Retinal pigment epithelial cell (primary cell): ENCODE data around the gene DLGAP1.
"Not testable (repeated sequence)": the region's sequence is repeated elsewhere in the genome, so short reads cannot be mapped to it uniquely, and the experiment has no call there.

Source experiments
- DNase-seq: peaks from one replicate; pipeline ENCODE4 v3.0.0-alpha.2; 2010; ENCODE audit warnings: low read depth
- H3K4me3 ChIP-seq: 2 replicates; pipeline ENCODE4 v1.5.1; 2011; ENCODE audit warnings: mild to moderate bottlenecking, low read length, control low read depth, moderate library complexity
- CTCF ChIP-seq: conservative IDR thresholded peaks from 2 replicates; pipeline ENCODE4 v1.5.1; 2011; ENCODE audit warnings: low read depth, low read length, control low read depth, inconsistent platforms

Gene DLGAP1

GRCh38 chr18:4333043-4333442, 122.1 kb downstream of the DLGAP1 start:
- no peak for DNase-seq
- no peak overlapping the region for H3K4me3 ChIP-seq
- TF ChIP-seq CTCF: no peak

- no peak overlapping the region for H3K4me3 ChIP-seq
- DNase-seq: no peak
- TF ChIP-seq CTCF: no peak
Measured at GRCh38 chr18:4319738-4320677, 135.1 kb downstream of the DLGAP1 start.

GRCh38 chr18:4318311-4318710, 136.8 kb downstream of the DLGAP1 start:
- no peak for DNase-seq
- TF ChIP-seq CTCF: no peak
- H3K4me3 ChIP-seq: no peak overlapping the region

- DNase-seq, H3K4me3 ChIP-seq: not testable (repeated sequence)
Measured at GRCh38 chr18:4311945-4312344, 143.2 kb downstream of the DLGAP1 start.

- TF ChIP-seq CTCF: no peak
- DNase-seq: no peak
- H3K4me3 ChIP-seq: no peak overlapping the region
Measured at GRCh38 chr18:4311136-4311535, 144.0 kb downstream of the DLGAP1 start.

GRCh38 chr18:4309227-4309626, 145.9 kb downstream of the DLGAP1 start:
- no peak overlapping the region for H3K4me3 ChIP-seq
- no peak for DNase-seq
- no peak for TF ChIP-seq CTCF

- DNase-seq: no peak
- no peak overlapping the region for H3K4me3 ChIP-seq
- TF ChIP-seq CTCF: no peak
Measured at GRCh38 chr18:4308576-4308975, 146.5 kb downstream of the DLGAP1 start.
